ENCODE results near the gene NINJ2.

- TF ChIP-seq, protein P1, sequence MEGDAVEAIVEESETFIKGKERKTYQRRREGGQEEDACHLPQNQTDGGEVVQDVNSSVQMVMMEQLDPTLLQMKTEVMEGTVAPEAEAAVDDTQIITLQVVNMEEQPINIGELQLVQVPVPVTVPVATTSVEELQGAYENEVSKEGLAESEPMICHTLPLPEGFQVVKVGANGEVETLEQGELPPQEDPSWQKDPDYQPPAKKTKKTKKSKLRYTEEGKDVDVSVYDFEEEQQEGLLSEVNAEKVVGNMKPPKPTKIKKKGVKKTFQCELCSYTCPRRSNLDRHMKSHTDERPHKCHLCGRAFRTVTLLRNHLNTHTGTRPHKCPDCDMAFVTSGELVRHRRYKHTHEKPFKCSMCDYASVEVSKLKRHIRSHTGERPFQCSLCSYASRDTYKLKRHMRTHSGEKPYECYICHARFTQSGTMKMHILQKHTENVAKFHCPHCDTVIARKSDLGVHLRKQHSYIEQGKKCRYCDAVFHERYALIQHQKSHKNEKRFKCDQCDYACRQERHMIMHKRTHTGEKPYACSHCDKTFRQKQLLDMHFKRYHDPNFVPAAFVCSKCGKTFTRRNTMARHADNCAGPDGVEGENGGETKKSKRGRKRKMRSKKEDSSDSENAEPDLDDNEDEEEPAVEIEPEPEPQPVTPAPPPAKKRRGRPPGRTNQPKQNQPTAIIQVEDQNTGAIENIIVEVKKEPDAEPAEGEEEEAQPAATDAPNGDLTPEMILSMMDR (IDR thresholded peaks at IDR 0.05) = no peak
- TF ChIP-seq POLR2A (IDR thresholded peaks at IDR 0.05) = no peak
These were observed 55.7 kb downstream of the NINJ2 start for GRCh38 chr12:607541-608001.
